Parathyroid adenoma (tissue), 2 donors: ENCODE data around the gene YAP1.
"Not testable (repeated sequence)": the region's sequence is repeated elsewhere in the genome, so short reads cannot be mapped to it uniquely, and the experiment has no call there.

ENCODE experiments used
- H2AFZ ChIP-seq: fragments of 300-600 bp; sonication (generic); one replicate; pipeline ENCODE4 v1.7.0; 2017; ENCODE audit warnings: antibody characterized with exemption, mild to moderate bottlenecking
- H3K27ac ChIP-seq: fragments of 300-600 bp; sonication (generic); one replicate; pipeline ENCODE4 v1.7.0; 2017
- H3K27me3 ChIP-seq: fragments of 300-600 bp; sonication (generic); one replicate; pipeline ENCODE4 v1.7.0; 2017; ENCODE audit warnings: low read length; ENCODE audit not compliant: control insufficient read depth, insufficient read depth
- H3K36me3 ChIP-seq: fragments of 300-600 bp; sonication (generic); one replicate; pipeline ENCODE4 v1.7.0; 2017; ENCODE audit warnings: low read length; ENCODE audit not compliant: control insufficient read depth, insufficient read depth
- H3K4me1 ChIP-seq: fragments of 300-600 bp; sonication (generic); one replicate; pipeline ENCODE4 v1.7.0; 2017; ENCODE audit warnings: control low read depth
- H3K4me2 ChIP-seq: fragments of 300-600 bp; sonication (generic); one replicate; pipeline ENCODE4 v1.7.0; 2017; ENCODE audit warnings: low read length
- H3K4me3 ChIP-seq: fragments of 300-600 bp; sonication (generic); one replicate; pipeline ENCODE4 v1.7.0; 2017; ENCODE audit warnings: low read depth, low read length
- H3K79me2 ChIP-seq: fragments of 300-600 bp; sonication (generic); one replicate; pipeline ENCODE4 v1.7.0; 2017; ENCODE audit warnings: control low read depth
- H3K9ac ChIP-seq: fragments of 300-600 bp; sonication (generic); one replicate; pipeline ENCODE4 v1.7.0; 2017; ENCODE audit warnings: mild to moderate bottlenecking
- H3K9me3 ChIP-seq: fragments of 300-600 bp; sonication (generic); one replicate; pipeline ENCODE4 v1.7.0; 2017; ENCODE audit warnings: low read length; ENCODE audit not compliant: control insufficient read depth
- CTCF ChIP-seq: fragments of 300-600 bp; sonication (generic); IDR thresholded peaks from one replicate; pipeline ENCODE4 v1.7.0; 2017; ENCODE audit warnings: antibody characterized with exemption, mild to moderate bottlenecking
- donor health status: primary hyperparathyroidism.

YAP1 gene

DNA sequence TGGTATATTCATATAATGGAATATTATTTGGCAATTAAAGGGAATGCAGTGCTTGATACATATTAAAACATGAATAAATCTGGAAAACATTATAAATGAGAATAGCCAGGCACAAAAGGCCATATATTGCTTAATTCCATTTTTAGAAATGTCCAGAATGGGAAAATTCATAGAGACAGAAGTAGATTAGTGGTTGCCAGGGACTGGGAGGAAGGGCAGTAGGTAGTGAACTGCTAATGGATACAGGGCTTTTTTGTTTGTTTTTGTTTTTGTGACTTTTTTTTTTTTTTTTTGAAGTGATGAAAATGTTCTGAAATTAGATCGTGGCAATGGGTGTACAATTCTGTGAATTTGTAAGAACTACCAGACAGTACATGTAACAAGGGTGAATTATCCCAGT, 86.1 kb downstream of the YAP1 start:
- Histone ChIP-seq H3K27ac (no peak overlapping the region), H3K27me3 (no peaks in the 10 kb centered on the region), H3K4me3 (no peak overlapping the region), H3K4me1 (no peaks in the 10 kb centered on the region), H3K9me3 (no peaks in the 10 kb centered on the region), H2AFZ (no peak overlapping the region), H3K36me3 (no peaks in the 10 kb centered on the region), H3K9ac (no peak overlapping the region), H3K4me2 (no peak overlapping the region), H3K79me2 (no peaks in the 10 kb centered on the region)
- TF ChIP-seq CTCF, result no peak

DNA sequence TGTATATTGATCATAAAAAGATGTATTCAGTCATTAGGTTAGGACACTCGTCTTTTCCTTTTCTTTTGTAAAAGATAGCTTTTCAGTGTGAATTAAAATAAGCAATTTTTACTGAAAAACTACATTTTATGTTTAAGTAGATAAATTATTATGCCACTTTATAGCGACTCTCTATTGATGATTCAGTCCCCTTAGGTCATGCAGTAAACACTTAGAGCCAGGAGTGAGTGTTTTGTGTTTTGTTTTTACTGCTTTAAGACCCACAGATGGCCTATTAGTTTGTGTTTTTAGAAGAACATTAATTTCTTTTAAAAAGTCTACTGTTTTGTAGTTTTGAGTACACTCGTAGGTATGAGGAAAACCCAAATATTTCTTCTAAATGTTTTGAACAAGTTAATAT, 86.6 kb downstream of the YAP1 start:
- Histone ChIP-seq H3K9ac (no peak overlapping the region), H3K27me3 (no peaks in the 10 kb centered on the region), H3K27ac (no peak overlapping the region), H3K4me1 (no peaks in the 10 kb centered on the region), H3K9me3 (no peaks in the 10 kb centered on the region), H3K36me3 (no peaks in the 10 kb centered on the region), H2AFZ (no peak overlapping the region), H3K4me3 (no peak overlapping the region), H3K79me2 (no peaks in the 10 kb centered on the region), H3K4me2 (no peak overlapping the region)
- no peak for TF ChIP-seq CTCF

DNA sequence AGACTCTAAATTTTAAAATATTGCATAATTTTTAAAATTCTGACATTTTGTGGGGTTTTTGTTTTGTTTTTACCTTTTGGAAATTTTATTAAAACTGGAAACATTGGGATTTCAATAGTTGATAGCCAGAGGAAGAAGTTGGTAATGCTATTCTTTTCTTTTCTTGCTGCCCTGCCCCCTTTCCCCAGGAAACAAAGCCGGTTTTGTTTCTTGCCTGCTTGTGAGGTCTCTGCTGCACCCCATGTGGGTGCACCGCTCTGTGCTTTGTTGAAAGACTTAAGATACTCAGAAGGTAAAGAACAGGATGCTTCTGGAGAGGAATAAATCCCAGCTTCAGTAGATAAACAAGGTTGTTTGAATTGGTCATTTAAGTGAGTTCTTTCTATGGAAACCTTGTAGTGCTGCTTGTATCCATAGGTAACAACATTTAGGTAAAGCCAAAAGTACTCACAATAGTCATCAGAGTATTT, 87.5 kb downstream of the YAP1 start:
- no peaks in the 10 kb centered on the region for H3K27me3 ChIP-seq
- H3K4me2 ChIP-seq, result no peak overlapping the region
- no peak for TF ChIP-seq CTCF
- no peak overlapping the region for H2AFZ ChIP-seq
- H3K4me1 ChIP-seq, result no peaks in the 10 kb centered on the region
- no peak overlapping the region for H3K9ac ChIP-seq
- no peaks in the 10 kb centered on the region for H3K36me3 ChIP-seq
- H3K79me2 ChIP-seq, result no peaks in the 10 kb centered on the region
- no peak overlapping the region for H3K4me3 ChIP-seq
- no peaks in the 10 kb centered on the region for H3K9me3 ChIP-seq
- H3K27ac ChIP-seq, result no peak overlapping the region

- H3K36me3 ChIP-seq, result no peaks in the 10 kb centered on the region
- no peaks in the 10 kb centered on the region for H3K9me3 ChIP-seq
- H3K4me1 ChIP-seq, result no peaks in the 10 kb centered on the region
- H3K9ac ChIP-seq, result no peak overlapping the region
- no peak overlapping the region for H3K4me3 ChIP-seq
- H3K4me2 ChIP-seq, result no peak overlapping the region
- no peaks in the 10 kb centered on the region for H3K27me3 ChIP-seq
- H2AFZ ChIP-seq, result no peak overlapping the region
- H3K79me2 ChIP-seq, result no peaks in the 10 kb centered on the region
- no peak overlapping the region for H3K27ac ChIP-seq
- no peak for TF ChIP-seq CTCF
Observed at GRCh38 chr11:102199673-102200072, 89.4 kb downstream of the YAP1 start.

DNA sequence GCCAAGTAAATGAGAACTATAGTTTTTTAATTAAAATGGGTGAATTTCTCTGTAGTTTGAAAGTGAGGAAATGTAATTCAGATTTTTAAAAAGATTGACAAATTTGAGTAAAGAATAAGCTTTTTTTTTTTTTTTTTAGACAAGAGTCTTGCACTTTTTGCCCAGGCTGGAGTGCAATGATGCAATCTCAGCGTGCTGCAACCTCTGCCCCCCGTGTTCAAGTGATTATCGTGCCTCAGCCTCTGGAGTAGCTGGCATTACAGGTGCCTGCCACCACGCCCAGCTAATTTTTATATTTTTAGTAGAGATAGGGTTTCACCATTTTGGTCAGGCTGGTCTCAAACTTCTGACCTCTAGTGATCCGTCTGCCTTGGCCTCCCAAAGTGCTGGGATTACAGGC, 90.1 kb downstream of the YAP1 start:
- H3K27ac ChIP-seq, H3K36me3 ChIP-seq, H3K9ac ChIP-seq, H3K4me2 ChIP-seq, H3K27me3 ChIP-seq, H3K9me3 ChIP-seq, H2AFZ ChIP-seq, H3K4me1 ChIP-seq, H3K4me3 ChIP-seq, H3K79me2 ChIP-seq: not testable (repeated sequence)
